ENCODE results near the gene CDYL. TPM values are rescaled to one million over a fixed set of nuclear protein-coding genes. Genes with fewer than 3 reads are reported as not detected.

Gene CDYL
- total and polyA plus RNA-seq, 7 donors = 10.0 to 30.0 (median 19.9) TPM

DNA sequence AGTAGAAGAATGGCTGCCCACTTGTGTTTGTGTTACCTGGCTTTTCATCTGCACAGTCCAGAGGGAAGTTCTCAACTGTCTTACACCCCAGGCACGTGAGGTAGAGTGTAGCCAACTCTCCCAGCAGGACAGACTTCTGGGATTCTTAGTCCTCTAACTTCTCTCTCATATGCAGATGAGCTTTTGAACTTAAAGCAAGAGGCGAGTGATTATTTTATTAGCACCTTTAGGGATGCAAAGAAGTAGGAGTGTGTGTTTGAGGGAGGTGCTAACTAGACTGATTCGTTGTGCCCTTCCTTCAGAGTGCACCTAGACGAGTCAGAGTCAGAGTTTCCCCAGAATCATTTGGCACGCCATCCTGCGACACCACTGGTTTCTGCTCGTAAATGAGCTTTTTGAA is 10.8 kb downstream of the CDYL start:
- intact Hi-C loops (cut with DNase I) = no loop called here

DNA sequence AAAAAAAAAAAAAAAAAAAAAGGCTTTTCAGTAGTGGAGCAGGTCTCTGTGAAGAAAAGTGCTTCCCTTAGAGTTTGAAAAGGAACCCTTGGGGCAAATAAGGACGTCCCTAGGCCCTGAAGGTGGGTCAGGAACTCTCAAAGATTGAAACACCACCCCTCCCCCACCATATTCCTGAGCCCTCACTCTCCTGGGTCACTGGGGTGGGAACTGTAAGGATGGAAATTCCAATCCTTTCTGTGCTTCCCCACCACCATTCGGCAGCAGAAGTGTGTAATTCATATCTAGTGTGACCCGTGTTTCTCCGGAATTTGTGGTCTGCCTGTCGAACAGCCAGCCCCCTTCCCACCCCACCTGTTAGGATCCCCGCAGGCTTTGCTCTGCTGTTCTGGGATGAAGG is 12.3 kb downstream of the CDYL start:
- Histone ChIP-seq H3K9me3 (no peaks in the 10 kb centered on the region), H3K4me1 (peaks cover 25% of the 10 kb centered on the region), H3K36me3 (ENCODE audit: insufficient read depth in 1 of 2, low read depth in 1 of 2) (no peaks in the 10 kb centered on the region), H3K27ac (no peak overlapping the region), H3K4me3 (no peak overlapping the region), H3K27me3 (ENCODE audit: insufficient read depth in 3 of 3, low read length in 2 of 3) (no peaks in the 10 kb centered on the region)
- 52 to 68% (median 68%) methylated on average over 6 of the region's 6 CpGs for WGBS, 3 donors
- TF ChIP-seq, protein P1, sequence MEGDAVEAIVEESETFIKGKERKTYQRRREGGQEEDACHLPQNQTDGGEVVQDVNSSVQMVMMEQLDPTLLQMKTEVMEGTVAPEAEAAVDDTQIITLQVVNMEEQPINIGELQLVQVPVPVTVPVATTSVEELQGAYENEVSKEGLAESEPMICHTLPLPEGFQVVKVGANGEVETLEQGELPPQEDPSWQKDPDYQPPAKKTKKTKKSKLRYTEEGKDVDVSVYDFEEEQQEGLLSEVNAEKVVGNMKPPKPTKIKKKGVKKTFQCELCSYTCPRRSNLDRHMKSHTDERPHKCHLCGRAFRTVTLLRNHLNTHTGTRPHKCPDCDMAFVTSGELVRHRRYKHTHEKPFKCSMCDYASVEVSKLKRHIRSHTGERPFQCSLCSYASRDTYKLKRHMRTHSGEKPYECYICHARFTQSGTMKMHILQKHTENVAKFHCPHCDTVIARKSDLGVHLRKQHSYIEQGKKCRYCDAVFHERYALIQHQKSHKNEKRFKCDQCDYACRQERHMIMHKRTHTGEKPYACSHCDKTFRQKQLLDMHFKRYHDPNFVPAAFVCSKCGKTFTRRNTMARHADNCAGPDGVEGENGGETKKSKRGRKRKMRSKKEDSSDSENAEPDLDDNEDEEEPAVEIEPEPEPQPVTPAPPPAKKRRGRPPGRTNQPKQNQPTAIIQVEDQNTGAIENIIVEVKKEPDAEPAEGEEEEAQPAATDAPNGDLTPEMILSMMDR (IDR thresholded peaks at IDR 0.05) = no peak
- no peak for DNase-seq
- ATAC-seq = no peak
- intact Hi-C loops (cut with DNase I) = no loop called here

More for the DNA sequence above, 10.8 kb downstream of the CDYL start:
- ATAC-seq (no peak), DNase-seq (no peak)
- 82 to 85% (median 82%) methylated on average over 7 of the region's 7 CpGs for WGBS, 3 donors
- H3K27me3 ChIP-seq (ENCODE audit: insufficient read depth in 3 of 3, low read length in 2 of 3) = no peaks in the 10 kb centered on the region
- H3K27ac ChIP-seq = no peak overlapping the region
- no peaks in the 10 kb centered on the region for H3K9me3 ChIP-seq
- no peak overlapping the region for H3K4me3 ChIP-seq
- H3K4me1 ChIP-seq = peaks cover 25% of the 10 kb centered on the region
- H3K36me3 ChIP-seq (ENCODE audit: insufficient read depth in 1 of 2, low read depth in 1 of 2) = no peaks in the 10 kb centered on the region
- TF ChIP-seq, protein P1 (IDR thresholded peaks at IDR 0.05) = no peak

DNA sequence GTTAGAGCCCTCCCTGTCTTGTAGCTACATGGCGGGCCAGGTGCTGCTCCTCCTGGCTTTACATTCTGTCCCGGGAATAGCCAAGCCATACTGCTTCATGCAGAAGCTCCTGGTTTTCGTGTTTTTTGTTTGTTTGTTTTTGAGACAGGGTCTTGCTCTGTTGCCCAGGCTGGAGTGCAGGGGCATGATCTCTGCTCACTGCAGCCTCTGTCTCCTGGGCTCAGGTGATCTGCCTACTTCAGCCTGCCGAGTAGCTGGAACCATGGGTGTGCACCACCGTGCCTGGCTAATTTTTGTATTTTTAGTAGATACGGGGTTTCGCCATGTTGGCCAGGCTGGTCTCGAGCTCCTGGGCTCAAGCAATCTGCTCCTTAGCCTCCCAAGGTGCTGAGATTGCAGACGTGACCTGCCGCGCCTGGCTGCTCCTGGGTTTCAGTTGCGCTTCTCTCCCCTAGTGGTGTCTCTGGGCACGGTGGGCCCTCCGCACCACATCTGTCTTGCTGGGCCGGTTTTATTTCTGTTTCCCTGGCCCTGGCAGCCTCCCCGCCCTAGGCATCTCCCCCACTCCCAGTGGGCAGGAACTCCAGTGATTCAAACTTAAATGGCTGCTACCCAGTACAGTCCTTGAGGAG is 12.9 kb downstream of the CDYL start:
- TF ChIP-seq, protein P1 (IDR thresholded peaks at IDR 0.05) = no peak
- Histone ChIP-seq H3K27ac (no peak overlapping the region), H3K27me3 (ENCODE audit: insufficient read depth in 3 of 3, low read length in 2 of 3) (no peaks in the 10 kb centered on the region), H3K36me3 (ENCODE audit: insufficient read depth in 1 of 2, low read depth in 1 of 2) (no peaks in the 10 kb centered on the region), H3K4me1 (peaks cover 25% of the 10 kb centered on the region), H3K9me3 (no peaks in the 10 kb centered on the region), H3K4me3 (no peak overlapping the region)
- 83 to 86% (median 86%) methylated on average over 16 of the region's 16 CpGs for WGBS, 3 donors
- intact Hi-C loops (cut with DNase I) = no loop called here
- ATAC-seq = no peak
- no peak for DNase-seq

GRCh38 chr6:4790158-4790899 is 14.1 kb downstream of the CDYL start:
- Histone ChIP-seq H3K27me3 (ENCODE audit: insufficient read depth in 3 of 3, low read length in 2 of 3) (no peaks in the 10 kb centered on the region), H3K36me3 (ENCODE audit: insufficient read depth in 1 of 2, low read depth in 1 of 2) (no peaks in the 10 kb centered on the region), H3K4me3 (no peak overlapping the region), H3K27ac (no peak overlapping the region), H3K9me3 (no peaks in the 10 kb centered on the region), H3K4me1 (peaks cover 27% of the 10 kb centered on the region)
- intact Hi-C loops (cut with DNase I) = no loop called here
- TF ChIP-seq, protein P1 (IDR thresholded peaks at IDR 0.05) = peak; percentile 6
- 79 to 87% (median 85%) methylated on average over 5 of the region's 5 CpGs for WGBS, 3 donors
- DNase-seq (no peak), ATAC-seq (no peak)
